GM21381 (cell line): ENCODE measurements around the gene PKP2.

ENCODE experiments used
- ATAC-seq: cut with Tn5 transposase; IDR thresholded peaks from one replicate; pipeline ENCODE4 v1.9.1; 2021; ENCODE audit warnings: mild to moderate bottlenecking, moderate library complexity; ENCODE audit not compliant: unreplicated experiment

Gene PKP2

DNA sequence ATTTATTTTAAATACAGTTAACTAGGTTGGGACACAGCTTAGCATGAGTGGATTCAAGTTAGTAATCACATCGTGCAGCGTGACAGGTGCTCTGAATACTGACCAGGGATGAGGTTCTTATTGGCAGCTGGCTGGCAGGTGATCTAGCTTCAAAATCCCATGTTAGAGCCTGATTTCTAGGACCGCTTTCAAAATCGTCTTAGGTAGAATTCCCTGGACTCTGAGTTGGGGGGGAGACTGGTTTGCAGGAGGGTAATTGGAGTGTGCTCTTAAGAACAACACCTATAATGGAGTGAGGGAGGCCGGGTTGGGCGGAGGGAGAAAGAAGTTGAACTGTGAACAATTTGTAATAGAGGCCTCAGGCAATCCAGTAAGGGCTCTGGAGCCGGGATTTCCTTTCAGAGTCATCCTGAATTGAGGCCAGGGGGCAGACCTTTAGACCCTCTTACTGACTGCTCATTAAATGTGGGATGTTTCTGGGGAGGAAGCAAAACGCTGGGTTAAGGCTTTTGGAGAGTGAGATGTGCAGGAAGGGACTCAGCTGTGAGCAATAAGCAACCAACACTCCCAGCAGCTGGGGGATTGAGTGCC is 140.0 kb downstream of the PKP2 start:
- ATAC-seq = no peak

DNA sequence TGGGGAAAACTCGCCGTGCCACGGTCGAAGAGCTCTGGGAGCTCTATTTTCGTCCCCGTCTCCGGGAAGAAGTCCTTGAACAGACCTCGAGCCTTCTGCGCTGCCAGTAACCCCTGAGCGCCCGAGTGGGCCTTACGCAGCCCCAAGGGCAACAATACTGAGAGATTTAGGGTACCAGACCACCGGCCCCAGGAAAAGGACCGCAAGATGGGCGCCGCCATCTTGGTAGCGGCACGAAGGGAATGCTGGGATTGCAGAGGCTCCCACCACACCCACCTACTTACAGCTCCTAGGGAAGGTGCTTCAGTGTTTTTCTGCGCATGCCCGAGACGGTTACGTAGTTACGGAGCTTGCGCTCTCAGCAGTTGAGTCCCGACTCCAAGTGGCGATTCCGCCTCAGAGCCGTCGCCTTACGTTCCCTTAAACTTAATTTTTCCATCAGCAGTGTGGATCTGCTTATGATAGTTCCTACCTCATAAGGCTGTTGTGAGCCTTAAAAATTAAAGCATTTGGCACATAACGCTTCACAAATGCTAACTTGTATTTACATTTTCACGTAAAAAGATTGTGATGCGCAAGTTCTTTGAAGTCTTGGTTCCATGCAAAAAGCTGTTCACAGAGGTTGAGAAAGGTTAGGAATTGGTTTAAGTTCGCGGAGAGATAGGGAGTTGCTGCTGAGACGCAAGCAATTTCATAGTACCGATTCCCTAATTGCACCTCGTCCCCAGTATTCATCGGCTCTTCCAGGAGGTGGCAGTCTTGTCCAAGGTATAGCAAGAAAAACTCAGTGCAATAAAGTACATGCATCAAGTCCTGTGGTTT is 140.7 kb downstream of the PKP2 start, which contains the start of gene YARS2:
TSS of gene YARS2 (minus strand) at position 244 of the 822 bp plus-strand sequence. CDS start at position 221, 23 bp downstream.
- peak; percentile 92 for ATAC-seq

DNA sequence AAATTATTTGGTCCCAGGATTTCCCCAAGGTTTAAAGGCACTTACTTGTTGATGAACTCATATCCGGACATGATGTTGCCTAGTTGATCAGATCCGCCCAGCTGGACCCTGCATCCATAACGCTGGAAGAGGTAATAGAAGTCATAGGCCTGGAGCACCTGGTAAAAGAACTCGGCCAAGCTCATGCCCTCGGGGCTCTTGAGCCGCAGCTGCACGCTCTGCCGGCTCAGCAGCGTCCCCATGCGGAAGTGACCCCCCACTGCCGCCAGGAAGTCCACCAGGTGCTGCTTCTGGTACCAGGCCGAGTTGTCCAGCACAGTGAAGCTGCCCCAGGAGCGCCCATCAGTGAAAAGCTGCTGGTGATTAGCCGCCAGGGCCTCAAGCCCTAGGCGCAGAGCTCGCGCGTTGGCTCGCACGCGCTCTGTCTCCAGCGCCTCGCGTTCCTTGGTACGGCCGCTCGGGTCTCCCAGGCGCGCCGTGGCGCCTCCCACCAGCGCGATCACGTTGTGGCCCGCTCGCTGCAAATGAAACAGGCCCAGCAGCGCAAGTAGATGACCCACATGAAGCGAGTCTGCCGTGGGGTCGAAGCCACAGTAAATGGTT is 141.4 kb downstream of the PKP2 start:
- ATAC-seq = peak; percentile 73

DNA sequence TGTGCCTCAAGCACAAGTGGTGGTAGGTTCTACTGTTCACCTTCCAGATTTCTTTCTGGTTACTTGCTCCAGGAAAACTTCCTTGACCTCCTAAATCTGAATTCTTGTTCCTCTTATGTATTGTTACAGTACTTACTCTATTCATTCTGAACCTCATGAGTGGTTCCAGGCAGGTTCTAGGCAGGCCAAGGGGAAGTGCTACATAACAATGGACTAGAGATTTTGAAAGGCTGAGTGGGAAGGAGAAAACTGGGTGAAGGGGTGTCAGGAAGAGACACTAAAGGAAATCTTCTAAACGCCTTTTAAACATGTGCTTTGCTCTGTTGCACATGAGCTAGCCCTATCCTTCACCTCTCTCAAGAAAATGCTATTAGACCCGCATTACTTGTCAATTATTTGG is 142.5 kb downstream of the PKP2 start:
- no peak for ATAC-seq

DNA sequence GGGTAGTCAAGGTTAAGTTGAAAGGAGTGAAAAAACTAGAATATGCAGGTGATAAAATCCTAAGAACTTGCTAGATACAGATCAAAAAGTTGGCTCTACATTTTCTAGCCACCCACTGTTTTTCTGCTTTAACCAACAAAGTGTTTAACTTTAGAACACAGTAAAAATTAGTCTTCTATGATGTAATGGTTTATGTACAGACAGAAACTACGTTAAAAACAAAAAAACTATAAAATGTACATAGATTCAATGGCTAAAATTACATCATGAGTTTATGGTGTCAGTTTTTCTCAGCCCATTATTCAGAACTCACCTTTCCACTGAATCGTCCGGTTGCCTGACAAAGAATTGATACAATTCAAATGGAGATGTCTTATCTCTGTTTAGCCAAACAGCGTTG is 143.0 kb downstream of the PKP2 start:
- ATAC-seq = no peak

DNA sequence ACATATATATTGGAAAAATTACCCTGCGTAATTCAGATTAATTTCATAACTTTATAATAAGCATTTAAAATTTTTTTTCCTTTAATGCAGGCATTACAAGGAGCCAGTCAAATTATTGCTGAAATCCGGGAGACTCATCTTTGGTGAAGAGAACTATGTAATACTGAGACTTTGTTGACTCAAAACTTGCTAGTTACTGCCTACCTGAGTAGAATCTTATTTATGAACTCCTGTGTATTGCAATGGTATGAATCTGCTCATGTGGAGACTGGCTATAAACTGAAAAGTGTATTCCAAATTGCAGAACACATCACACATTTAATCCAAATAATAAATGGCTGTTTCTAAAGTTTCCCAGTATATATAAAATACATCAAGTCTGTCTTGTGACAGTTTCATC is 153.3 kb downstream of the PKP2 start:
- ATAC-seq = no peak

DNA sequence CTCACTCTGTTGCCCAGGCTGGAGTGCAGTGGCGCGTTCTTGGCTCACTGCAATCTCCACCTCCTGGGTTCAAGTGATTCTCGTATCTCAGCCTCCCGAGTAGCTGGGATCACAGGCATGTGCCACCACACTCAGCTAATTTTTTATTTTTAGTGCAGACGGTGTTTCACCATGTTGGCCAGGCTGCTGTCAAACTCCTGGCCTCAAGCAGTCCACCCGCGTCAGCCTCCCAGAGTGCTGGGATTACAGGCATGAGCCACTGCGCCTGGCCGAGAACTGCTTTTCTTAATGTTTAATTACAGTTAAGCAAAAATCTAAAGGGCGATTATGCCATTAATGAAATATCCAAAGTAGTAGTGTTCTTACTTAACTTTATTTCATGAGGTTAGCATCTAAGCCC is 154.4 kb downstream of the PKP2 start:
- ATAC-seq = no peak
